Panc1 (cell line): Measurements from ENCODE around the gene CNGB1. TPM values are rescaled to one million over a fixed set of nuclear protein-coding genes. Genes with fewer than 3 reads are reported as not detected.

Source experiments
- ATAC-seq: fragments of 200-7000 bp; cut with Tn5 transposase; 2 replicates; pipeline ENCODE4 v1.9.1; 2020; ENCODE audit warnings: mild to moderate bottlenecking, moderate library complexity
- BruUV-seq: library from RNA; stranded (reverse); fragments of 400-500 nt; replicated peaks from 2 replicates; lab custom pipeline; 2021; lab: Mats Ljungman, UMichigan
- CTCF ChIA-PET: fragments of 300-600 bp; sonication (Branson Sonifier 250); formaldehyde crosslinking; loops from one replicate; lab custom pipeline; 2022; ENCODE audit warnings: antibody characterized with exemption; lab: Charles Lee
- POLR2A ChIA-PET: fragments of 300-600 bp; sonication (Branson Sonifier 250); formaldehyde crosslinking; loops from one replicate; lab custom pipeline; 2022; ENCODE audit warnings: antibody characterized with exemption; lab: Charles Lee
- DNase-seq: peaks from one replicate; pipeline ENCODE4 v3.0.0-alpha.2; 2010; ENCODE audit warnings: low read depth, low spot score
- H3K27ac ChIP-seq: 2 replicates; pipeline ENCODE4 v1.5.1; 2011; ENCODE audit warnings: mild to moderate bottlenecking, low read length, inconsistent platforms
- H3K27me3 ChIP-seq: fragments of 200-500 bp; sonication (Bioruptor generic); 2 replicates; pipeline ENCODE4 v1.6.0; 2014; ENCODE audit warnings: low read length, inconsistent platforms; ENCODE audit not compliant: control insufficient read depth, insufficient read depth
- H3K36me3 ChIP-seq: fragments of 200-500 bp; sonication (Bioruptor generic); 2 replicates; pipeline ENCODE4 v1.5.1; 2014; ENCODE audit warnings: inconsistent platforms, mild to moderate bottlenecking, low read length, moderate library complexity; ENCODE audit not compliant: control insufficient read depth, insufficient read depth
- H3K4me1 ChIP-seq: 2 replicates; pipeline ENCODE4 v1.5.1; 2011; ENCODE audit warnings: inconsistent platforms, mild to moderate bottlenecking, low read length, moderate library complexity; ENCODE audit not compliant: control insufficient read depth, insufficient read depth
- H3K4me3 ChIP-seq, 2 experiments: 2 replicates each; pipeline ENCODE4 v1.5.1; 2011 to 2012; ENCODE audit warnings: low read depth in 2 of 2, low read length in 2 of 2, mild to moderate bottlenecking in 2 of 2, inconsistent platforms in 1 of 2, moderate library complexity in 1 of 2
- H3K9me3 ChIP-seq: fragments of 200-500 bp; sonication (Bioruptor generic); 2 replicates; pipeline ENCODE4 v1.5.1; 2014; ENCODE audit warnings: low read depth, mild to moderate bottlenecking, inconsistent platforms, low read length, moderate library complexity; ENCODE audit not compliant: control insufficient read depth, insufficient read depth
- CTCF ChIP-seq: fragments of 450-650 bp; IDR thresholded peaks from 2 replicates; pipeline ENCODE4 v1.5.1; 2017; ENCODE audit warnings: mild to moderate bottlenecking
- POLR2AphosphoS5 ChIP-seq: IDR thresholded peaks from 2 replicates; pipeline ENCODE4 v1.6.1; 2012; ENCODE audit warnings: mild to moderate bottlenecking, low read depth, low read length, moderate library complexity
- SIN3A ChIP-seq: IDR thresholded peaks from 2 replicates; pipeline ENCODE4 v1.6.1; 2012; ENCODE audit warnings: low read depth, mild to moderate bottlenecking, low read length, moderate library complexity, borderline replicate concordance; ENCODE audit not compliant: insufficient read depth
- TCF7L2 ChIP-seq: IDR thresholded peaks from 2 replicates; pipeline ENCODE4 v1.6.1; 2011; ENCODE audit warnings: mild to moderate bottlenecking, low read depth, low read length, inconsistent platforms
- in situ Hi-C: cut with HindIII; loops from 2 replicates; pipeline ENCODE4 v1.10.0; 2016; ENCODE audit warnings: low sequenced_read_pairs, low pct_unique_long_range_greater_than_20kb
- intact Hi-C: fragments of 100-400 bp; cut with micrococcal nuclease; formaldehyde crosslinking; loops from one replicate; pipeline ENCODE4 v1.10.0; 2022; ENCODE audit not compliant: unreplicated experiment
- total RNA-seq: library from RNA; stranded (reverse); gene quantifications from one replicate; pipeline ENCODE4 v1.2.1, GENCODE V29; 2021; ENCODE audit not compliant: unreplicated experiment
- TF ChIP-seq, protein P1 (sequence below), 2 experiments: IDR thresholded peaks; 2 replicates each; pipeline ENCODE4 v1.6.1; 2011 to 2012; ENCODE audit warnings: low read depth in 2 of 2, control low read depth in 1 of 2, low read length in 1 of 2, mild to moderate bottlenecking in 1 of 2, moderate library complexity in 1 of 2; ENCODE audit not compliant: insufficient read depth in 1 of 2

CNGB1 gene
- total RNA-seq, 1 experiment from 2014 or later = not detected

DNA sequence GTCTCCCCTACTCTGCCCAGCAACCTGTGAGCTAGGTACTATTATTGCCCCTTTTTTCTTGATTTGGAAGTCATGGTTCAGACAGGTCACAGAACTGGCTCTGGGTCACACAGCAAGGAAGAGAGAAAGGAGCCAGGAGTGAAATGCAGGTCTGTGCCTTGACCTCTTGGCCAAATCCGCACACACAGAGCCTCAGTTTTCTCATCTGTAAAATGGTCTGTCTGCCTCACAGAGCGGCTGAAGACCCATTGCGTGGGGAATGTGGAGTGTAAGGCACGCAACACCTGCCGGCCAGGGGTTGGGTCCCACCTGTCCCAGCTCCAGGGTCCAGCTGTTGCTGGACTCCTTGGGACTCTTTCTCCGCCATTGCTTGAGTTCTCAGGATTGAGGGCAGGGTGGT is 32.4 kb downstream of the CNGB1 start:
- Histone ChIP-seq H3K4me1 (no peaks in the 10 kb centered on the region), H3K27me3 (no peaks in the 10 kb centered on the region; the same call in 1 of the 2 replicates), H3K4me3 (no peak overlapping the region), H3K9me3 (no peaks in the 10 kb centered on the region), H3K36me3 (no peaks in the 10 kb centered on the region), H3K27ac (no peak overlapping the region)
- intact Hi-C loops = no loop called here
- ATAC-seq = no peak
- TF ChIP-seq CTCF (no peak), TCF7L2 (no peak), SIN3A (no peak), POLR2AphosphoS5 (no peak)
- TF ChIP-seq, protein P1, sequence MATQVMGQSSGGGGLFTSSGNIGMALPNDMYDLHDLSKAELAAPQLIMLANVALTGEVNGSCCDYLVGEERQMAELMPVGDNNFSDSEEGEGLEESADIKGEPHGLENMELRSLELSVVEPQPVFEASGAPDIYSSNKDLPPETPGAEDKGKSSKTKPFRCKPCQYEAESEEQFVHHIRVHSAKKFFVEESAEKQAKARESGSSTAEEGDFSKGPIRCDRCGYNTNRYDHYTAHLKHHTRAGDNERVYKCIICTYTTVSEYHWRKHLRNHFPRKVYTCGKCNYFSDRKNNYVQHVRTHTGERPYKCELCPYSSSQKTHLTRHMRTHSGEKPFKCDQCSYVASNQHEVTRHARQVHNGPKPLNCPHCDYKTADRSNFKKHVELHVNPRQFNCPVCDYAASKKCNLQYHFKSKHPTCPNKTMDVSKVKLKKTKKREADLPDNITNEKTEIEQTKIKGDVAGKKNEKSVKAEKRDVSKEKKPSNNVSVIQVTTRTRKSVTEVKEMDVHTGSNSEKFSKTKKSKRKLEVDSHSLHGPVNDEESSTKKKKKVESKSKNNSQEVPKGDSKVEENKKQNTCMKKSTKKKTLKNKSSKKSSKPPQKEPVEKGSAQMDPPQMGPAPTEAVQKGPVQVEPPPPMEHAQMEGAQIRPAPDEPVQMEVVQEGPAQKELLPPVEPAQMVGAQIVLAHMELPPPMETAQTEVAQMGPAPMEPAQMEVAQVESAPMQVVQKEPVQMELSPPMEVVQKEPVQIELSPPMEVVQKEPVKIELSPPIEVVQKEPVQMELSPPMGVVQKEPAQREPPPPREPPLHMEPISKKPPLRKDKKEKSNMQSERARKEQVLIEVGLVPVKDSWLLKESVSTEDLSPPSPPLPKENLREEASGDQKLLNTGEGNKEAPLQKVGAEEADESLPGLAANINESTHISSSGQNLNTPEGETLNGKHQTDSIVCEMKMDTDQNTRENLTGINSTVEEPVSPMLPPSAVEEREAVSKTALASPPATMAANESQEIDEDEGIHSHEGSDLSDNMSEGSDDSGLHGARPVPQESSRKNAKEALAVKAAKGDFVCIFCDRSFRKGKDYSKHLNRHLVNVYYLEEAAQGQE (IDR thresholded peaks at IDR 0.05; ENCODE audit: insufficient read depth in 1 of 2, low read depth in 2 of 2, low read length in 1 of 2) = no peak
- CTCF ChIA-PET = interaction anchor here (0.6 kb wide), 1 partner anchor 145 kb away, joined by 4 read pairs; no protein-coding TSS in a partner anchor
- no TSS peak for BruUV-seq
- in situ Hi-C loops = no loop called here
- no peak for DNase-seq
- POLR2A ChIA-PET = no interaction called here

GRCh38 chr16:57937861-57938260 is 33.1 kb downstream of the CNGB1 start:
- Histone ChIP-seq H3K4me3 (no peak overlapping the region), H3K9me3 (no peaks in the 10 kb centered on the region), H3K4me1 (no peaks in the 10 kb centered on the region), H3K27ac (no peak overlapping the region), H3K27me3 (no peaks in the 10 kb centered on the region; the same call in 1 of the 2 replicates), H3K36me3 (no peaks in the 10 kb centered on the region)
- DNase-seq (no peak), ATAC-seq (no peak)
- TF ChIP-seq POLR2AphosphoS5 = no peak
- no peak for TF ChIP-seq SIN3A
- TF ChIP-seq, protein P1 (IDR thresholded peaks at IDR 0.05; ENCODE audit: insufficient read depth in 1 of 2, low read depth in 2 of 2, low read length in 1 of 2) = no peak
- no peak for TF ChIP-seq CTCF
- TF ChIP-seq TCF7L2 = no peak
- no TSS peak for BruUV-seq
- CTCF ChIA-PET = no interaction called here
- in situ Hi-C loops = no loop called here
- POLR2A ChIA-PET = no interaction called here
- intact Hi-C loops = no loop called here
